Panc1 (cell line): ENCODE measurements around the gene SCAMP5.

ENCODE experiments used
- POLR2AphosphoS5 ChIP-seq: IDR thresholded peaks from 2 replicates; pipeline ENCODE4 v1.6.1; 2012; ENCODE audit warnings: mild to moderate bottlenecking, low read depth, low read length, moderate library complexity
- TCF7L2 ChIP-seq: IDR thresholded peaks from 2 replicates; pipeline ENCODE4 v1.6.1; 2011; ENCODE audit warnings: mild to moderate bottlenecking, low read depth, low read length, inconsistent platforms
- TF ChIP-seq, protein P1 (sequence below): fragments of 450-650 bp; IDR thresholded peaks from 2 replicates; pipeline ENCODE4 v1.5.1; 2017; ENCODE audit warnings: mild to moderate bottlenecking
- TF ChIP-seq, protein P2 (sequence below), 2 experiments: IDR thresholded peaks; 2 replicates each; pipeline ENCODE4 v1.6.1; 2011 to 2012; ENCODE audit warnings: low read depth in 2 of 2, control low read depth in 1 of 2, low read length in 1 of 2, mild to moderate bottlenecking in 1 of 2, moderate library complexity in 1 of 2; ENCODE audit not compliant: insufficient read depth in 1 of 2

GRCh38 chr15:74983725-74984231 is 11.6 kb upstream of the SCAMP5 start:
- TF ChIP-seq, protein P1, sequence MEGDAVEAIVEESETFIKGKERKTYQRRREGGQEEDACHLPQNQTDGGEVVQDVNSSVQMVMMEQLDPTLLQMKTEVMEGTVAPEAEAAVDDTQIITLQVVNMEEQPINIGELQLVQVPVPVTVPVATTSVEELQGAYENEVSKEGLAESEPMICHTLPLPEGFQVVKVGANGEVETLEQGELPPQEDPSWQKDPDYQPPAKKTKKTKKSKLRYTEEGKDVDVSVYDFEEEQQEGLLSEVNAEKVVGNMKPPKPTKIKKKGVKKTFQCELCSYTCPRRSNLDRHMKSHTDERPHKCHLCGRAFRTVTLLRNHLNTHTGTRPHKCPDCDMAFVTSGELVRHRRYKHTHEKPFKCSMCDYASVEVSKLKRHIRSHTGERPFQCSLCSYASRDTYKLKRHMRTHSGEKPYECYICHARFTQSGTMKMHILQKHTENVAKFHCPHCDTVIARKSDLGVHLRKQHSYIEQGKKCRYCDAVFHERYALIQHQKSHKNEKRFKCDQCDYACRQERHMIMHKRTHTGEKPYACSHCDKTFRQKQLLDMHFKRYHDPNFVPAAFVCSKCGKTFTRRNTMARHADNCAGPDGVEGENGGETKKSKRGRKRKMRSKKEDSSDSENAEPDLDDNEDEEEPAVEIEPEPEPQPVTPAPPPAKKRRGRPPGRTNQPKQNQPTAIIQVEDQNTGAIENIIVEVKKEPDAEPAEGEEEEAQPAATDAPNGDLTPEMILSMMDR: no peak
- TF ChIP-seq POLR2AphosphoS5 (no peak), TCF7L2 (no peak)
- TF ChIP-seq, protein P2, sequence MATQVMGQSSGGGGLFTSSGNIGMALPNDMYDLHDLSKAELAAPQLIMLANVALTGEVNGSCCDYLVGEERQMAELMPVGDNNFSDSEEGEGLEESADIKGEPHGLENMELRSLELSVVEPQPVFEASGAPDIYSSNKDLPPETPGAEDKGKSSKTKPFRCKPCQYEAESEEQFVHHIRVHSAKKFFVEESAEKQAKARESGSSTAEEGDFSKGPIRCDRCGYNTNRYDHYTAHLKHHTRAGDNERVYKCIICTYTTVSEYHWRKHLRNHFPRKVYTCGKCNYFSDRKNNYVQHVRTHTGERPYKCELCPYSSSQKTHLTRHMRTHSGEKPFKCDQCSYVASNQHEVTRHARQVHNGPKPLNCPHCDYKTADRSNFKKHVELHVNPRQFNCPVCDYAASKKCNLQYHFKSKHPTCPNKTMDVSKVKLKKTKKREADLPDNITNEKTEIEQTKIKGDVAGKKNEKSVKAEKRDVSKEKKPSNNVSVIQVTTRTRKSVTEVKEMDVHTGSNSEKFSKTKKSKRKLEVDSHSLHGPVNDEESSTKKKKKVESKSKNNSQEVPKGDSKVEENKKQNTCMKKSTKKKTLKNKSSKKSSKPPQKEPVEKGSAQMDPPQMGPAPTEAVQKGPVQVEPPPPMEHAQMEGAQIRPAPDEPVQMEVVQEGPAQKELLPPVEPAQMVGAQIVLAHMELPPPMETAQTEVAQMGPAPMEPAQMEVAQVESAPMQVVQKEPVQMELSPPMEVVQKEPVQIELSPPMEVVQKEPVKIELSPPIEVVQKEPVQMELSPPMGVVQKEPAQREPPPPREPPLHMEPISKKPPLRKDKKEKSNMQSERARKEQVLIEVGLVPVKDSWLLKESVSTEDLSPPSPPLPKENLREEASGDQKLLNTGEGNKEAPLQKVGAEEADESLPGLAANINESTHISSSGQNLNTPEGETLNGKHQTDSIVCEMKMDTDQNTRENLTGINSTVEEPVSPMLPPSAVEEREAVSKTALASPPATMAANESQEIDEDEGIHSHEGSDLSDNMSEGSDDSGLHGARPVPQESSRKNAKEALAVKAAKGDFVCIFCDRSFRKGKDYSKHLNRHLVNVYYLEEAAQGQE (IDR thresholded peaks at IDR 0.05; ENCODE audit: insufficient read depth in 1 of 2, low read depth in 2 of 2, low read length in 1 of 2): no peak
